ENCODE measurements around the gene PIK3C2B. TPM values are rescaled to one million over a fixed set of nuclear protein-coding genes. Genes with fewer than 3 reads are reported as not detected.

The PIK3C2B gene
- total RNA-seq, 4 donors from 2014 or later = 68.5 to 162 (median 134) TPM

- no peaks in the 10 kb centered on the region for H3K27me3 ChIP-seq
- no peak overlapping the region for H3K4me3 ChIP-seq
- no peaks in the 10 kb centered on the region for H3K9me3 ChIP-seq
- peaks cover 0 to 91% (median 0%) of the 10 kb centered on the region in 3 donors for H3K36me3 ChIP-seq
- TF ChIP-seq CTCF (IDR thresholded peaks at IDR 0.05) = no peak
- TF ChIP-seq POLR2A (IDR thresholded peaks at IDR 0.05) = no peak
- H3K27ac ChIP-seq = peak overlapping the region in 1 of 4 donors; percentile 32
- peaks cover 0 to 4% (median 0%) of the 10 kb centered on the region in 4 donors for H3K4me1 ChIP-seq
- DNase-seq = no peak
These were observed 36.3 kb upstream of the PIK3C2B start for GRCh38 chr1:204530932-204531331.

- Histone ChIP-seq H3K4me3 (no peak overlapping the region), H3K36me3 (peaks cover 0 to 89% (median 0%) of the 10 kb centered on the region in 3 donors), H3K27ac (peak overlapping the region in 1 of 4 donors; percentile 1), H3K9me3 (no peaks in the 10 kb centered on the region), H3K4me1 (peaks cover 0 to 4% (median 0%) of the 10 kb centered on the region in 4 donors), H3K27me3 (no peaks in the 10 kb centered on the region)
- no peak for TF ChIP-seq CTCF (IDR thresholded peaks at IDR 0.05)
- TF ChIP-seq POLR2A (IDR thresholded peaks at IDR 0.05) = no peak
- no peak for DNase-seq
These were observed 34.8 kb upstream of the PIK3C2B start for GRCh38 chr1:204529371-204529895.

- H3K36me3 ChIP-seq = peaks cover 0 to 83% (median 0%) of the 10 kb centered on the region in 3 donors
- no peak overlapping the region for H3K4me3 ChIP-seq
- H3K4me1 ChIP-seq = peaks cover 0 to 4% (median 0%) of the 10 kb centered on the region in 4 donors
- no peak for DNase-seq
- no peak overlapping the region for H3K27ac ChIP-seq
- no peaks in the 10 kb centered on the region for H3K9me3 ChIP-seq
- no peaks in the 10 kb centered on the region for H3K27me3 ChIP-seq
- TF ChIP-seq POLR2A (IDR thresholded peaks at IDR 0.05) = no peak
- no peak for TF ChIP-seq CTCF (IDR thresholded peaks at IDR 0.05)
These were observed 34.1 kb upstream of the PIK3C2B start for GRCh38 chr1:204528677-204529076.

GRCh38 chr1:204528241-204528640 is 33.6 kb upstream of the PIK3C2B start:
- Histone ChIP-seq H3K4me3 (no peak overlapping the region), H3K27ac (no peak overlapping the region), H3K36me3 (peaks cover 0 to 84% (median 0%) of the 10 kb centered on the region in 3 donors), H3K27me3 (no peaks in the 10 kb centered on the region), H3K9me3 (peaks cover 0 to 3% (median 1%) of the 10 kb centered on the region in 4 donors), H3K4me1 (peaks cover 0 to 4% (median 0%) of the 10 kb centered on the region in 4 donors)
- TF ChIP-seq POLR2A (IDR thresholded peaks at IDR 0.05) (no peak), CTCF (IDR thresholded peaks at IDR 0.05) (no peak)
- DNase-seq = no peak

- Histone ChIP-seq H3K36me3 (peaks cover 0 to 54% (median 0%) of the 10 kb centered on the region in 3 donors), H3K9me3 (peaks cover 0 to 3% (median 1%) of the 10 kb centered on the region in 4 donors), H3K4me3 (no peak overlapping the region), H3K4me1 (peaks cover 0 to 13% (median 5%) of the 10 kb centered on the region in 4 donors), H3K27ac (no peak overlapping the region), H3K27me3 (no peaks in the 10 kb centered on the region)
- TF ChIP-seq POLR2A (IDR thresholded peaks at IDR 0.05) (no peak), CTCF (IDR thresholded peaks at IDR 0.05) (no peak)
- no peak for DNase-seq
These were observed 30.4 kb upstream of the PIK3C2B start for GRCh38 chr1:204524986-204525385.

Data from Peyer's patch (tissue), 4 donors.